Measurements from ENCODE around the gene VTI1A.

DNA sequence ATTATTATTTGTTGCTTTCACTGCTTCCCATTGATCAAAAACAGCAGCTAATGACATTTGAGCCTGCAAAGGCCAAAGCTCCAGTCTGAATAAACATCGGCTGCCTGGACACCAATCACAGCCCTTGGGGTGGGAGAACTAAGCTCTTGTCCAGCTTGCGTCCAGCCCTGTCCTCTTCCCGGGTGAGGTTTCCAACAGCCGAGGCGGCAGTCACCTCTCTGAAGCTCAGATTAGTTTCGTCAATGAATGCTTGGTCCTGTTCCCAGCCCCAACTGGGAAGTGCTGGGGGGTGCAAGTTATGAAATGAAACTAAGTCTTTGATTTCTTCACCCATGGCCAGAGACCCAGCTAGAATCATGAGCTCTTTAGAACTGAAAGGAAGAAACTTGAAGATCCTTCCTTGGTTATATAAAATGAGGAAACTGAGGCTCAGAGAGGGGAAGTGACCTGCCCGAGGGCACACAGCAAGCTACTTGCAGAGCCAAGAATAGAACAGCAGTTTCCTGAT lies 389.0 kb downstream of the VTI1A start:
- TF ChIP-seq EZH2 (optimal IDR thresholded peaks at IDR 0.05; ENCODE audit: low read depth, low read length) (no peak), EZH2phosphoT487 (IDR thresholded peaks at IDR 0.05; ENCODE audit: low read length) (no peak)
- TF ChIP-seq, protein P1, sequence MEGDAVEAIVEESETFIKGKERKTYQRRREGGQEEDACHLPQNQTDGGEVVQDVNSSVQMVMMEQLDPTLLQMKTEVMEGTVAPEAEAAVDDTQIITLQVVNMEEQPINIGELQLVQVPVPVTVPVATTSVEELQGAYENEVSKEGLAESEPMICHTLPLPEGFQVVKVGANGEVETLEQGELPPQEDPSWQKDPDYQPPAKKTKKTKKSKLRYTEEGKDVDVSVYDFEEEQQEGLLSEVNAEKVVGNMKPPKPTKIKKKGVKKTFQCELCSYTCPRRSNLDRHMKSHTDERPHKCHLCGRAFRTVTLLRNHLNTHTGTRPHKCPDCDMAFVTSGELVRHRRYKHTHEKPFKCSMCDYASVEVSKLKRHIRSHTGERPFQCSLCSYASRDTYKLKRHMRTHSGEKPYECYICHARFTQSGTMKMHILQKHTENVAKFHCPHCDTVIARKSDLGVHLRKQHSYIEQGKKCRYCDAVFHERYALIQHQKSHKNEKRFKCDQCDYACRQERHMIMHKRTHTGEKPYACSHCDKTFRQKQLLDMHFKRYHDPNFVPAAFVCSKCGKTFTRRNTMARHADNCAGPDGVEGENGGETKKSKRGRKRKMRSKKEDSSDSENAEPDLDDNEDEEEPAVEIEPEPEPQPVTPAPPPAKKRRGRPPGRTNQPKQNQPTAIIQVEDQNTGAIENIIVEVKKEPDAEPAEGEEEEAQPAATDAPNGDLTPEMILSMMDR (IDR thresholded peaks at IDR 0.05; ENCODE audit: low read length): no peak
